ENCODE data around the gene ZNF630. TPM values are rescaled to one million over a fixed set of nuclear protein-coding genes. Genes with fewer than 3 reads are reported as not detected.
"Not testable (repeated sequence)": the region's sequence is repeated elsewhere in the genome, so short reads cannot be mapped to it uniquely, and the experiment has no call there.

Gene ZNF630
- total and polyA plus RNA-seq, 10 of the 15 experiments (the other 5 are each of a cell fraction or from before 2014, with no cell fraction given): 0.96 to 1.9 (median 1.2) TPM

GRCh38 chrX:48009445-48009960 lies 61.9 kb downstream of the ZNF630 start:
- FAIRE-seq; H3K4me1 ChIP-seq (ENCODE audit: control insufficient read depth, insufficient read depth, low read length); BruUV-seq (replicated peaks); intact Hi-C loops (cut with micrococcal nuclease; ENCODE audit: unreplicated experiment); RAD21 ChIA-PET (ENCODE audit: unreplicated experiment); SMC1A ChIA-PET (ENCODE audit: uncharacterized antibody, unreplicated experiment); H3K36me3 ChIP-seq (ENCODE audit: control insufficient read depth in 2 of 2, insufficient read depth in 2 of 2, low read length in 1 of 2); POLR2A ChIA-PET; H3K27me3 ChIP-seq (replicated peaks in 1 of 2; ENCODE audit: control insufficient read depth in 2 of 2, insufficient read depth in 2 of 2, low read length in 1 of 2); DNase-seq (ENCODE audit: low read depth, low spot score); H3K79me2 ChIP-seq (ENCODE audit: control insufficient read depth, insufficient read depth, low read length); H3K9ac ChIP-seq (ENCODE audit: control insufficient read depth, insufficient read depth, low read length); ATAC-seq; H3K4me3 ChIP-seq; H2AFZ ChIP-seq (ENCODE audit: control insufficient read depth, low read depth, low read length); H3K9me3 ChIP-seq (replicated peaks; ENCODE audit: control insufficient read depth, insufficient read depth, low read length); in situ Hi-C loops (cut with MboI); CTCF ChIA-PET; H3K4me2 ChIP-seq (ENCODE audit: control insufficient read depth, insufficient read depth); H4K20me1 ChIP-seq (ENCODE audit: control insufficient read depth, insufficient read depth); H3K27ac ChIP-seq (ENCODE audit: control insufficient read depth, insufficient read depth): not testable (repeated sequence)
- WGBS (ENCODE audit: insufficient coverage, insufficient replicate concordance, low lambda C conversion rate, missing lambda C conversion rate): no CpG with 5 or more reads among the region's 2 CpGs

Other genes with a start within 250 kb of the ZNF630 start
- gene ZNF81, start 234.7 kb downstream of the ZNF630 start, total RNA-seq (2014; rRNA removed): 5.1 and 5.2 TPM in 2 replicates
- gene ZNF81, start 234.7 kb downstream of the ZNF630 start, total RNA-seq (2014; rRNA removed; fragmentation: Illumina TruSeq; extraction: Trizol): 5.4 and 5.9 TPM in 2 replicates
- 7.2 and 7.5 TPM in 2 replicates for gene ZNF81, start 234.7 kb downstream of the ZNF630 start, total RNA-seq (2021)
- gene ZNF81, start 234.7 kb downstream of the ZNF630 start, polyA plus RNA-seq (2011; rRNA removed): 5.5 and 6.1 TPM in 2 replicates
- 4.3 and 4.9 TPM in 2 replicates for gene ZNF81, start 234.7 kb downstream of the ZNF630 start, polyA plus RNA-seq (2014; fragmentation: Illumina TruSeq; extraction: Trizol)
- gene ZNF81, start 234.7 kb downstream of the ZNF630 start, polyA plus RNA-seq (2014; fragmentation: Nextera tagmentation; extraction: Ambion mirVana): 1 to 10 TPM; 3.4 to 4.3 TPM
- 2.6 and 4.4 TPM in 2 replicates for gene ZNF81, start 234.7 kb downstream of the ZNF630 start, polyA plus RNA-seq (2014; rRNA removed)
- 1 to 10 TPM; 3.8 to 4.1 TPM for gene ZNF81, start 234.7 kb downstream of the ZNF630 start, polyA plus RNA-seq (2016; fragmentation: Nextera tagmentation; extraction: Ambion mirVana)
- gene ZNF182, start 67.7 kb downstream of the ZNF630 start, total RNA-seq (2014; rRNA removed): 3.0 and 3.2 TPM in 2 replicates
- 7.0 and 7.1 TPM in 2 replicates for gene ZNF182, start 67.7 kb downstream of the ZNF630 start, total RNA-seq (2014; rRNA removed; fragmentation: Illumina TruSeq; extraction: Trizol)
- gene ZNF182, start 67.7 kb downstream of the ZNF630 start, total RNA-seq (2021): 4.7 and 4.8 TPM in 2 replicates
- gene ZNF182, start 67.7 kb downstream of the ZNF630 start, polyA plus RNA-seq (2011; rRNA removed): 6.7 and 10.1 TPM in 2 replicates
- gene ZNF182, start 67.7 kb downstream of the ZNF630 start, polyA plus RNA-seq (2014; fragmentation: Illumina TruSeq; extraction: Trizol): 7.0 and 8.4 TPM in 2 replicates
- 1 to 10 TPM in 1 of 2 experiments, under 1 TPM in 1; 0.85 to 2.3 TPM for gene ZNF182, start 67.7 kb downstream of the ZNF630 start, polyA plus RNA-seq (2014; fragmentation: Nextera tagmentation; extraction: Ambion mirVana)
- gene ZNF182, start 67.7 kb downstream of the ZNF630 start, polyA plus RNA-seq (2014; rRNA removed): 4.7 and 5.0 TPM in 2 replicates
- 1 to 10 TPM; 5.9 to 6.0 TPM for gene ZNF182, start 67.7 kb downstream of the ZNF630 start, polyA plus RNA-seq (2016; fragmentation: Nextera tagmentation; extraction: Ambion mirVana)
- 0.23 TPM in 1 of 2 replicates, not detected in the other for gene SPACA5, start 64.7 kb downstream of the ZNF630 start, total RNA-seq (2014; rRNA removed)
- 0.27 TPM in 1 of 2 replicates, not detected in the other for gene SPACA5, start 64.7 kb downstream of the ZNF630 start, total RNA-seq (2014; rRNA removed; fragmentation: Illumina TruSeq; extraction: Trizol)
- not detected in 2 replicates for gene SPACA5, start 64.7 kb downstream of the ZNF630 start, total RNA-seq (2021)
- gene SPACA5, start 64.7 kb downstream of the ZNF630 start, polyA plus RNA-seq (2011; rRNA removed): not detected in 2 replicates
- not detected in 2 replicates for gene SPACA5, start 64.7 kb downstream of the ZNF630 start, polyA plus RNA-seq (2014; fragmentation: Illumina TruSeq; extraction: Trizol)
- under 1 TPM; 0.18 to 0.97 TPM for gene SPACA5, start 64.7 kb downstream of the ZNF630 start, polyA plus RNA-seq (2014; fragmentation: Nextera tagmentation; extraction: Ambion mirVana)
- not detected in 2 replicates for gene SPACA5, start 64.7 kb downstream of the ZNF630 start, polyA plus RNA-seq (2014; rRNA removed)
- under 1 TPM; 0.24 to 0.42 TPM for gene SPACA5, start 64.7 kb downstream of the ZNF630 start, polyA plus RNA-seq (2016; fragmentation: Nextera tagmentation; extraction: Ambion mirVana)
- gene SPACA5B, start 59.0 kb upstream of the ZNF630 start, total RNA-seq (2014; rRNA removed): not detected in 2 replicates
- not detected in 2 replicates for gene SPACA5B, start 59.0 kb upstream of the ZNF630 start, total RNA-seq (2014; rRNA removed; fragmentation: Illumina TruSeq; extraction: Trizol)
- not detected in 2 replicates for gene SPACA5B, start 59.0 kb upstream of the ZNF630 start, total RNA-seq (2021)
- gene SPACA5B, start 59.0 kb upstream of the ZNF630 start, polyA plus RNA-seq (2011; rRNA removed): not detected in 2 replicates
- gene SPACA5B, start 59.0 kb upstream of the ZNF630 start, polyA plus RNA-seq (2014; fragmentation: Illumina TruSeq; extraction: Trizol): not detected in 2 replicates
- gene SPACA5B, start 59.0 kb upstream of the ZNF630 start, polyA plus RNA-seq (2014; fragmentation: Nextera tagmentation; extraction: Ambion mirVana): 1 to 10 TPM in 1 of 2 experiments, not detected in 1; 1.0 TPM
- gene SPACA5B, start 59.0 kb upstream of the ZNF630 start, polyA plus RNA-seq (2014; rRNA removed): not detected in 2 replicates
- not detected for gene SPACA5B, start 59.0 kb upstream of the ZNF630 start, polyA plus RNA-seq (2016; fragmentation: Nextera tagmentation; extraction: Ambion mirVana)
- not detected in 2 replicates for gene SSX5, start 125.2 kb upstream of the ZNF630 start, total RNA-seq (2014; rRNA removed)
- gene SSX5, start 125.2 kb upstream of the ZNF630 start, total RNA-seq (2014; rRNA removed; fragmentation: Illumina TruSeq; extraction: Trizol): not detected in 2 replicates
- not detected in 2 replicates for gene SSX5, start 125.2 kb upstream of the ZNF630 start, total RNA-seq (2021)
- gene SSX5, start 125.2 kb upstream of the ZNF630 start, polyA plus RNA-seq (2011; rRNA removed): 0.05 TPM in 1 of 2 replicates, not detected in the other
- not detected in 2 replicates for gene SSX5, start 125.2 kb upstream of the ZNF630 start, polyA plus RNA-seq (2014; fragmentation: Illumina TruSeq; extraction: Trizol)
- not detected for gene SSX5, start 125.2 kb upstream of the ZNF630 start, polyA plus RNA-seq (2014; fragmentation: Nextera tagmentation; extraction: Ambion mirVana)
- not detected in 2 replicates for gene SSX5, start 125.2 kb upstream of the ZNF630 start, polyA plus RNA-seq (2014; rRNA removed)
- not detected for gene SSX5, start 125.2 kb upstream of the ZNF630 start, polyA plus RNA-seq (2016; fragmentation: Nextera tagmentation; extraction: Ambion mirVana)
- not detected in 2 replicates for gene SSX1, start 183.8 kb upstream of the ZNF630 start, total RNA-seq (2014; rRNA removed)
- not detected in 2 replicates for gene SSX1, start 183.8 kb upstream of the ZNF630 start, total RNA-seq (2014; rRNA removed; fragmentation: Illumina TruSeq; extraction: Trizol)
- 0.15 TPM in 1 of 2 replicates, not detected in the other for gene SSX1, start 183.8 kb upstream of the ZNF630 start, total RNA-seq (2021)
- 0.17 and 0.26 TPM in 2 replicates for gene SSX1, start 183.8 kb upstream of the ZNF630 start, polyA plus RNA-seq (2011; rRNA removed)
- not detected in 2 replicates for gene SSX1, start 183.8 kb upstream of the ZNF630 start, polyA plus RNA-seq (2014; fragmentation: Illumina TruSeq; extraction: Trizol)
- gene SSX1, start 183.8 kb upstream of the ZNF630 start, polyA plus RNA-seq (2014; fragmentation: Nextera tagmentation; extraction: Ambion mirVana): not detected
- gene SSX1, start 183.8 kb upstream of the ZNF630 start, polyA plus RNA-seq (2014; rRNA removed): not detected in 2 replicates
- gene SSX1, start 183.8 kb upstream of the ZNF630 start, polyA plus RNA-seq (2016; fragmentation: Nextera tagmentation; extraction: Ambion mirVana): not detected